ENCODE measurements around the gene ZNF135.
A peak's percentile ranks its signal among the peaks of the same experiment; 100 is the strongest.

The ZNF135 gene

DNA sequence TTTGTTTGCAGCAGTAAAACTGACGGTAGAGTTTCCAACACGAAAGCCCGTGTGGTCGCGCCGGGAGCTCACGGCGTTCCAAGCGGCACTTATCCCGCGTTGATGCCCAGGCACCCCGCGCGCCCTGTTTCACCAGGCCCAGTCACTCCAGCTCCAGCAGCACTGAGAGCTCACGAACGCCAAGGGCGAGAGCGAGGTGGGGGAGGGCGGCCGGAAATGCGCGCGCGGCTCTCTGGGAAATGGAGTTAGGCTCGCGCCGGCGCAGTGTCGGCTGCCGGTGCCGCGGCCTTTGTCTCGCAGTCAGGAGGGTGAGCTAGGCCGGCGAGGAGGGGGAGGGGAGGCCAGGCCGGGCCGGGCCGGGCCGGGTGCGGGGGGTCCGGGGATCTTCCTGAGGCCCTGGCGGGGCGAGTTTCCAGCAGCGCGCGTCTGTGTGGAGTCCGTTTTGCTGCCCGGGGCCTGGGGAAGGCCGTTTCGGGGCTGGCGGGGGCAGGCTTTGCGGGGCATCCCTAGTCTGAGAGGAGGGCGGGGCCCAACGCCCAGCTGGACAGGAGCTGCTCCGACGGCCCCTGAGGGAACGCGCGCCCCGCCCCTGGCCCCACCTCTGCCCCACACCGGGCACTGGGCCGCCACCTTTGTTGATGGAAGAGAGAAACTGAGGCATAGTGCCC lies at the start of gene ZNF135:
TSS of gene ZNF135 (plus strand) at position 280 of the 668 bp plus-strand sequence. CDS start 721 bp downstream, outside the sequence.
- DNase-seq (ENCODE audit: low read depth), result peak; percentile 38

DNA sequence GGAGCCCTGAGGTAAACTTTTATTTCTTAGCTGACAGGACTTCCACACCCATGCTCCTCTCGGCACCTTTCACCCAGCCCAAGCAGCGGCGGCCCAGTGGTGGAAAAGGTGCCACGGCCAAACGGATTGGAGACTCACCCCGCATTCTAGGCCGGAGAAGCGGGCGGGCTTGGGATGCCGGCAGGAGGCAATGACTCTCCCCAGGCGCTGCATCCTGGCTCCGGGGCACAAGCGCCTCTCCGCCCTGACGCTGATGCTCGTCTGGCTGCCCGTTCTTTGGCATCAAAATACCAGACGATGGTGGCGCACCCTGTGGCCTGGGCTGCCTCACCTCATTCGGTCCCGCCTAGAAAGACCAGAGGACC lies 49.8 kb upstream of the ZNF135 start:
- DNase-seq (ENCODE audit: low read depth), result no peak

DNA sequence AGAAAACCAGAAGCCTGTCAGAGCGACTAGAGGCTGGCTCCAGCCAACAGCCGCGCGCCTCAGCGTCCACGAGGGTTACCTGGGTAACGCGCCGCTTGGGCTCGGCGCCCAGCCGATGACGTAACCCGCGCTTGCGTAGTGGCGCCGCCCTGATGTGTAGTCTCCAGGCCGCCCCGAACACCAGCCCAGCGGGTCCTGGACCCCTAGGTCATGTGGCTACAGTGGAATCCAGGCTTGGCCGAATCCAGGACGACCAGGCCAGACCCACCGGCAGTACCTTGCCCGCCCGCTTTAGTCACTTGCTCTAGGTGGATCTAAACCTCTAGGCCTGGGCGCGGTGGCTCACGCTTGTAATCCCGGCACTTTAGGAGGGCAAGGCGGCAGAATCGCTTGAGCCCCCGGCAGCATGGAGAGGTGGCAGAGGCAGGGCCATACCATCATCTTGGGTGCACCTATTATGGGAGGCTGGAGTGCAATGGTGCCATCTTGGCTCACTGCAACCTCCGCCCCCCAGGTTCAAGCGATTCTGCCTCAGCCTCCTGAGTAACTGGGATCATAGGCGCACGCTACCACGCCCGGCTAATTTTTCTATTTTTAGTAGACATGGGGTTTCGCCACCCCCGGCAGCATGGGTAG lies 49.3 kb upstream of the ZNF135 start:
- no peak for DNase-seq (ENCODE audit: low read depth)

DNA sequence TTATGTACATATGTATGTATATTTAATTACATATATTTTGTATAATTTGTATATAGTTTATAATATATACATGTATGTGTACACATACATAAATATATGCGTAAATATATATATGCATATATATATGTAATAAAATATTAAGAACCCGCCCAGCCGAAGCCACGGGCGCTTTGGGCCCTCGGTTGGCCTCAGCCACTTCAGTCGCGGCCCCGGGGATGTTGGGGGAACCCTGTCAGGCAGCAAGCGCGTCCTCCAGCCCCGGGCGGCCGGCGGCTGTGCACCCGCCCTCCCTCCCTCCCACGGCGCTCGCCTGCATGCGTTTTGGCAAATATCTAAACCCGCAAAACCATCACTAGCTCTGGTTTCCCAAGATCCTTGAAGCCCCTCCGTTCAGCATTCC lies 48.6 kb upstream of the ZNF135 start:
- no peak for DNase-seq (ENCODE audit: low read depth)

DNA sequence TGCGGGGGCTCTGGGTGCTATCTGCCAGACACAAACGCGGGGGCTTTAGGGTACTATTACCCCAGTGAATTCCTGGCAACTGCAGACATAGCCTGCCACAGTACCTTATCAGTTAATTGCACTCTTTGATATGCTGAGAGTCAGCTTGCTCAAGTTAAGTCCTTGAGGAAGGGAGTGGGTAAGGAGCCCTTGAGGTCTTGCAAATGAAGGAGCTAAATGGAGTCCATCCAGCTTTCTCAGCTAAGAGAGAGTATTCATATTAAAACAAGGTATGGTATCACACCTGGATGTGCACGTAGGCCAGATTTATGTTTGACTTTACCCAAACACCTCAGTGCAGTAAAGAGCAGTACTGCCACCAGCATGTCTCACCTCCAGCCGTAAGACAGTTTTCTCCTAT lies 44.9 kb upstream of the ZNF135 start:
- DNase-seq (ENCODE audit: low read depth), result no peak

DNA sequence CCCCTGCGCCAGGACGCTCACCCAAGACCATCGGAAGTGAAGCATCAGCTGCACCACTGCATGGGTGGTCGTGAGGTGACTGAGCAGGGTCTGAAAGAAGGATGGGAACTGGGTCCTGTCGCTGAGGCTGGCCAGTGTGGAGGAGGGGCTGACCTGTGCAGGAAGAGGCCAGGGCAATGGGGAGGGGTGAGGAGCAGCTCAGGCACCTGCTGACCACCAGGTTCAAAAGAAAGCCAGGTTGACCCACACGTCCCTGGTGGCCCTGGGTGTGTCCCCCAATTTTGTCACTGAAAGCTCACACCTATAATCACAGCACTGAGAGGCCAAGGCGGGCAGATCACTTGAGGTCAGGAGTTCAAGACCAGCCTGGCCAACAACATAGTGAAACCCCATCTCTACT lies 39.0 kb upstream of the ZNF135 start:
- no peak for DNase-seq (ENCODE audit: low read depth)

DNA sequence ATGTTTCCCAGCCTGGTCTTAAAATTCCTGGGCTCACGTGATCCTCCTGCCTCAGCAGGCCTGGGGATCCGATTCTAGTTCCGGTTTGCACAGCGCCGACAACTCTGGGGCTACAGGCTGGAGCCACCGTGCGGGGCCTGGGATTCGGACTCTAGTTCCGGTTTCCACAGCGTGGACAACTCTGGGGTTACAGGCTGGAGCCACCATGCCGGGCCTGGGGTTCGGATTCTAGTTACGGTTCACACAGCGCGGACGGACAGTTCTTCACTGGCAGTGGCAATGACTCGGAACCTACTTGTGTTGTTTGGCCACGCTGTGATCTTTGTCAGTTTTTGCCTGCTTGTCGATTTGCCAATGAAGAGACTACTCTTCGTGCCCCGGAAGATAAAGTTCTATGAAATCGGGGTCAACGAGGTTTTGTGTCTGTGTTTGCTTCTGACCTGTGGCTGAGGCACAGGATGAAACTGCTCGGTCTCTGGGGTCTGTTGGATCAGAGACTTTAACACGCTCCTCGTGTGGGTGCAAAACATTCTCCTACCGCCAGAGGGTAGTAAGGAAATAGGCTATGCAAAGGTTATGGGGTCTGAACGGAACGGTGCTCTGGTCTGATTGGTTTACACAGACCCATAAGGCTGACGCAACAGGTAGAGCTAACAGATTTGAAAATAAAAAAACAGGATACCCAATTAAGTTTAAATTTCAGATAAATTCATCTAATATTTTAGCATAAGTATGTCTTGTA lies 37.4 kb upstream of the ZNF135 start:
- DNase-seq (ENCODE audit: low read depth), result no peak

DNA sequence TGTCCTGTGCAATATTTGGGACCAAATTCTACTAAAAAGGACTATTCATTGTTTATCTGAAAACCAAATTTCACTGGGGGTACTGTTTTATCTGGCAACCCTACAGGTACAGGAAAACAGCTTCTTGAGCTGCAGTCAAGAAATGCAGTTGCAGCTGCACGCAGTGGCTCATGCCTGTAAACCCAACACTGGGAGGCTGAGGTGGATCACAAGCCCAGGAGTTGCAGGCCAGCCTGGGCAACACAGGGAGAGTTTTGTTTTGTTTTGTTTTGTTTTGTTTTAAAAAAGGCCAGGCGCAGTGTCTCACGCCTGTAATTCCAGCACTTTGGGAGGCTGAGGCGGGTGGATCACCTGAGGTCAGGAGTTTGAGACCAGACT lies 36.8 kb upstream of the ZNF135 start:
- no peak for DNase-seq (ENCODE audit: low read depth)

DNA sequence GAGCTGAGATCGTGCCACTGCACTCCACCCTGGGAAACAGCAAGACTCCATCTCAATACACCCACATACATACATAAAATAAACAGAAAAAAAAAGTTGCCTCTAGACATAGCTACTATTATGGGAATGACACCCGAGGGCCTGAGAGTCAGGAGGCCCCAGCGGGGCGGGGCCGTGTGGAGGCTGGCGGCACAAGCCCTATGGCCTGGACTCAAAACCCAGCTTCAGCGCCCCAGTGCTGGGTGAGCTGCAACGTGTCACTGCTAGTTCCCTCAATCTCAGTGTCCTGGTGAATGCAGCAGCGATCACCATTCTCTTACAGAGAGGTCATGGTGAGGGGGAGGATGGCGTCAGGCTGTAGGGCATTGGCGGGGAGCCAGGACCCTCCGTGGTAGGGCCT lies 34.4 kb upstream of the ZNF135 start:
- DNase-seq (ENCODE audit: low read depth), result no peak

DNA sequence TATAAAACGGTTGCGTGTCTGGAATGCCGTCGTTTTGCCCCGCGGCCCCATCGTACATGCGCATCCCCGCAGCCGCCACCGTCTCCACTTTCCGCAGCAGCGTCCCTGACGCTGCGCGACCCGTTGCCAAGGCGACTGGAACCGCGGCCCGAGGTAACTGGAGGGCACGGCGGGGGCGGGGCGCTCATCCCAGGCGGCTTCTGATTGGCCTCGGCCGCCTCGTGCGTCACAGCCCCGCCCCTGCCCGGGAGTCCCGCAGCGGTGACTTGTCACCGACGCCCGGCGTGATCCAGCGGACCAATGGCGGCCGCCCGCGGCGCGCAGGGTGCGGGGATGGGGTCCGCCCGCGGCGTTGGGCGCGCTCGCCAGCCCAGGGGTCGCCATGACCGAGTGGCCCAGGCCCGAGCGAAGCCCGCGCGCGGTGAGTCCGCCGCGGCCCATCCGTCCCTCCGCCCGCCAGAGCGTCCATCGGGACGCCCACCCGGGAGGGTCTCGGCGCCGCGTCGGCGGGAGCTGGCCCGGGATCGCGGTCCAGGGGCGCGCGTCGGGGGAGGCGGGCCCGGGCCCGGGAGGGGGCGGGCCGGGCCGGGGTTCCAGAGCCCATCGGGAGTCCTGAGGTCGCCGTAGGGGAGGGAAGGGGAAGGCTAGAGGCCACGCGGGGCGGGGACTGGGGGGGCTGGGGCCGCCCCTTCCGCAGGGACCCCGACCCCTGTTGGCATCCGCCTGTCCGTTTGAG lies 25.2 kb upstream of the ZNF135 start, which contains the start of gene ZSCAN1:
TSS of gene ZSCAN1 (plus strand) at position 285 of the 736 bp plus-strand sequence. CDS start 3,812 bp downstream, outside the sequence.
- DNase-seq (ENCODE audit: low read depth), result no peak

DNA sequence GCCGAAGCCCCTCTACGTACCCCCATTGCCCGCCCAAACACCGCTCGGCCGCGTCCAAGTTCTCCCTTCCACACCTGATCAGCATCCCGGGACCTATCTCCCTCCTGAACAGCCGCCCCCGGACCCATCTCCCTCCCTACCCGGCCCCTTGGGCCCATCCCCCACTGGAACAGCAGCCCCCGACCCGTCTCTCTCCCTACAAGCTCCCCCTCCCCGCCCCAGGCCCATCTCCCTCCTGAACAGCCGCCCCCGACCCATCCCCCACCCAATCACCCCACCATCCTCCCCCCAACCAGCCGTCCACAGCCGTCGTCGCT lies 24.6 kb upstream of the ZNF135 start:
- no peak for DNase-seq (ENCODE audit: low read depth)

DNA sequence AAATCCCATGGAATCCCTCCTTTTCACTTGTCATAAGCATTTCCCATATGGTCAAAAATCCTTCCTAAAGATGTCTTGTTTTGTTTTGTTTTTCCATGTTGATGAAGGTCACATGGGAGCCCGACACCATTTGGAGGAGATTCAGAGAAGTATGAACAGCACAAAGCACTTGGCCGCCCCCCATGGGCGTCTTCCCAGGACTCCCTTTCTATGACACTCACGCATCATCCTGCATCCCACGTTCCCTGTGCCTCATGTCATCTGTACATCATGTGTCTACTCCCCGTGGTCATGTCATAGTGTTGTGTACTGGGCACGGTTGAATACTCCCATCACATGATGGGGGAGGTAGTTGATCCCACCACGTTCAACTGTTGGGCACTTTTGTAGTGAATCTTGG lies 23.2 kb upstream of the ZNF135 start:
- DNase-seq (ENCODE audit: low read depth), result no peak

DNA sequence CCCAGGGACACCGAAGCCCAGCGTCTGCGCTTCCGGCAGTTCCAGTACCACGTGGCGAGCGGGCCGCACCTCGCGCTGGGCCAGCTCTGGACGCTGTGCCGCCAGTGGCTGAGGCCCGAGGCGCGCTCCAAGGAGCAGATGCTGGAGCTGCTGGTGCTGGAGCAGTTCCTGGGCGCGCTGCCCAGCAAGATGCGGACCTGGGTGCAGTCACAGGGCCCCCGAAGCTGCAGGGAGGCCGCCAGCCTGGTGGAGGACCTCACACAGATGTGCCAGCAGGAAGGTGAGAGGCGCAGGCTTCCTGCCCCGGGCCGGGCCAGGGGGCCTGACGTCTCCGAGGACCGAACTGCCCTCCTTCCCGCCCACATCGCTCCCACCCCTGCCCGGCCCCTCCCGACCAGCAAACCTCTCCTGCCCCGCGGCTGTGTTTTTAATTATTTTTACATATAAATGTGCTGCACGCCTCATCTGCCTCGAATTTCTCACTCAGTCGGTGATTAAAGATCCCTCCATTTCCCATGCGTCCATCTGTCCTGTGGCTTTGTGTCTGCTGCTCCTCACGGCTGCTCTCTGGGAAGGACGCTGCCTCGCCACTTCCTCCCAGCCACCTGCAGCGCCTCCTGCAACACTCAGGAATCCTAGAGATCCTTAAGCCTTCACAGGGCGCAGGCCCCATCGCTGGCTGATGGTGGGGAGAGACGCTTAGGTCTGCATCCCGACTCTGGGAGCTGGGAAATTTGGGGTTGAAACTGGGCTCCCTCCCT lies 21.0 kb upstream of the ZNF135 start:
- no peak for DNase-seq (ENCODE audit: low read depth)

DNA sequence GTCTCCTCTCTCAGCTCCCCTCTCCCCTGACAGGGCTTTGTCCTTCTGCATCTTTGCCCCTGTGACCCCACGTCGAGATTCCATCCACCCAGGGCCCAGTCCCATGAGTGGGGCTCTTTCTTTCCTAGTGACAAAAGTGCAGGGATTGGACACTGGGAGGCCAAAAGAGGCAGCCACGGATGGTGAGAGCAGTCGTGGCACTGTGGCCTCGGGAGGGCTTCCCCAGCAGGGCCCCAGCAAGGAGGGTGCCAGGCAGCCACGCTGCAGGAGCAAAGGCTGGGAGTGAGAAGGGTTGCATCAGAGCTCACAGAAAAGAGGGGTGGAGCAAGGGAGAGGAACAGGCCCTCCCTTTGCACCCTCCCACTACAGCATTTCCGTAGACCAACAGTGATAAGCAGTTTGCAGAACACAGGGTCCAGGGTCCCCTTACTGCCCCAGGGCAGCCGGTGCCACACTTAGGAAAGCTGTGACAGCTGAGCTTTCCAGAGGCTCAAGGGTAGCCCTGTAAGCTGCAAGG lies 20.3 kb upstream of the ZNF135 start:
- DNase-seq (ENCODE audit: low read depth), result no peak

DNA sequence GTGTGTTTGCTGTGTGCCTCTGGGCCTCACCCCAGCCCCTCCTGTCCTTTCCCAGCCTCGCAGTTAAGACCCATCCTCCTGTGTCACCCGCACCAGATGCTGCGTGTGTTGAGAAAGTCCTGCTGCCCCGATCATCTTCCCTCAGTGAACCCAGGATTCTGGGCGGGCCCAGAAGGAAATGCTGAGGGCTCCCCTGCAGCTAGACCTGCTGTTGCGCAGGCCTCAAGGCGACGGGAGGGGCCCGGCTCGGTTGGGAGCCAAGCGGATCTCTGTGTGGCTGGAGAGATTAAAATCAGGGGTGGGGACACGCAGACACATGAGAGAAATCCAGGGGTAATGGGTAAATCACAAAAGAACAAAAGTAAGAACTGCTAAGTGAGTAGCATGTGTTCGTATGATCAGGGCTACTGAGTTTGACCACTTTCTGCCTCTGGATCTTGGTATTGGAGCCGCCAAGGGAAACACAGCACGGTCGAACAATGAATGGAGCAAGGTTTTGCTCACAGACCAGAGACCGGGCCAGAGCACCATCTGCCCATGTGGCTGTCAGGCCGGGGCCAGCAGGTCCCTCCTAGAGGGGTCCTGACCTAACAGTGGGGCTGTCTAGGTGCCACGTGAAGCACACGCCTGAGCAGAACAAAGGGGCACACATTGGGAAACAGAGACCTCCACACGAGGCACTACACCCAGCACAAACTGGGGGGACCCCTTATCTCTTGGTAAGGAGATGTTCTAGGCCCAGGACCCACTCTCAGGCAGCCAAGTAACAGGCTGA lies 18.1 kb upstream of the ZNF135 start:
- no peak for DNase-seq (ENCODE audit: low read depth)

DNA sequence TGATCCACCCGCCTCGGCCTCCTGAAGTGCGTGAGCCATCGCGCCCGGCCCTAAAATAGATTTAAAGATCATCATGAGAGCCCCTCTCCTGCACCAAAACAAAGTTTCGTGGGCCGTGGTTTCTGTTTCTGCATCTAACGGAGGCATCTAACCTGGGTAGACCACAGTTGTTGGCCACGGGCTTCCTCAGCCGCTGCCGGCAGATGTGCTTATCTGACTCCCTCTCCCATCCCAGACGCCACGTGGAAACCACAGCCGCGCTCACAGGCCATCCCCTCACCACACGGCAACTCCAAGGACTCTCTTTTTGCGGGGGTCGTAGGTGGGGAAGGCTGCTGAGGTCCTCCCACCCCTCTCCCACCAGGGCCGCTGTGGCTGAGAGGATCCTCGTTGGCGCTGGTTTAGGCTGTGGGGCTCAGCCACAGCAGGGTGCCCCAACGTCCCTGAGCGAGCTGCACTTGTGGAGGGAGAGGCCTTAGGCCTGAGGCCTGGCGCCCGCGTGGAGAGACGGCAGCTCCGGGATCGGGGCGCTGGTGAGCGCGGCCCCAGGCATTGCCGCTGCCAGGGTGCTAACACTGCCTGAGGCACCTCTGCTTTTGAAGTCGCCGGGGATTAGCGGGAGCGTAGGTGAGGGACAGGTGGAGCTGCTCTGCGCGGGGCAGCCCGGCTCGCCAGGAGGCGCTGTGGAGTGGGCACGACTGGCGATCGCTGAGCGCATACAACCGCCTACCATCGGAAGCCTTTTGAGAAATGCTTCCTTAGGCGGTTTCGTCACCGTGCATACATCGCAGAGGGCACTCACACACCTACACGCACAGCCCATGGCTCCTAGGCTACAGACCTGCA lies 16.4 kb upstream of the ZNF135 start:
- DNase-seq (ENCODE audit: low read depth), result no peak

DNA sequence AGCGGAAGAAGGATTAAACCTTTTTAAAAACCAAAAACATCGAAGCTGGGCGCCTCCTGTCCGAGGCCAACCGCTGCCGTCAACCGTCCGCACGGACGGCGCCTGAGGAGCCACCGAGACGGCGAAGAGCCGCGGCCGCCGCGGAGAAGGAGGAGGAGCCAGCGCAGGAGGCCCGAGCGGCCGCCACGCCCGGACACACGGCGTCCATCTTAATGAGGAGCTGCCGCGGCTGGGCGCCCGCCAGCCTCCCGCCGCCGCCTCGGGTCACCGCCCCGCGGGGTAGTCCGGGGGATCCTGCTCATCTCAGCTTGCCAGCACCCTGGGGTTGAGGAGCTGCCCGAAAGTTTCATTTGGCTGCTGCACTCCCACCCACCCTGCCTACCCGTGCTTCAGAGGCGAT lies 14.7 kb upstream of the ZNF135 start:
- DNase-seq (ENCODE audit: low read depth), result no peak

DNA sequence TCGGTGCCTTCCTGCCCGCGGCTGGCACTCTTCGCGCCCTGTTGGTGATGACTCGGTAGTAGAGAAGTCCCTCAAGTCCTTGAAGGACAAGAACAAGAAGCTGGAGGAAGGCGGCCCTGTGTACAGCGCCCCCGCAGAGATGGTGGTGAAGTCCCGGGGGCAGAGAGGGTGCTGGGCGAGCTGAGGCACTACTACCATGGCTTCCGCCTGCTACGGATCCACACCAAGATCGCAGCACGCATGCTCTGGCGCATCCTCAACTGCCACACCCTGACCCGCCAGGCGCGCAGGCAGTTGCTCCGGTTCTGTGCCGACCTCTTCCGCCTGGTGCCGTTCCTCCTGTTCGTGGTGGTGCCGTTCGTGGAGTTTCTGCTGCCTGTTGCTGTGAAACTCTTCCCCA lies 14.2 kb upstream of the ZNF135 start:
- no peak for DNase-seq (ENCODE audit: low read depth)

DNA sequence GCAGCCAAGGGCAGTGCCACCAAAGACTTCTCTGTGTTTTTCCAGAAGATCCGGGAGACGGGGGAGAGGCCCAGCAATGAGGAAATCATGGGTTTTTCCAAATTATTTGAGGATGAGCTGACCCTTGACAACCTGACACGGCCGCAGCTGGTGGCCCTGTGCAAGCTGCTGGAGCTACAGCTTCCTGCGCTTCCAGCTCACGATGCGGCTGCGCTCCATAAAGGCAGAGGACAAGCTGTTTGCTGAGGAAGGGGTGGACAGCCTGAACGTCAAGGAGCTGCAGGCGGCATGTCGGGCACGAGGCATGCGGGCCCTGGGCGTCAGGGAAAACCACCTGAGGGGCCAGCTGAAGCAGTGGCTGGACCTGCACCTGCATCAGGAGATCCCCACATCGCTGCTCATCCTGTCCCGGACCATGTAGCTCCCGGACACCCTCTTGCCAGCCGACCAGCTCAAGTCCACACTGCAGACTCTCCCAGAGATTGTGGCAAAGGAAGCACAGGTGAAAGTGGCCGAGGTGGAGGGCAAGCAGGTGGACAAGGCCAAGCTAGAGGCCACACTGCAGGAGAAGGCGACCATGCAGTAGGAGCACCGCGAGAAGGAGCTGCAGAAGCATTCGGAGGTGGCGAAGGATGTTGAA lies 13.6 kb upstream of the ZNF135 start:
- DNase-seq (ENCODE audit: low read depth), result no peak

DNA sequence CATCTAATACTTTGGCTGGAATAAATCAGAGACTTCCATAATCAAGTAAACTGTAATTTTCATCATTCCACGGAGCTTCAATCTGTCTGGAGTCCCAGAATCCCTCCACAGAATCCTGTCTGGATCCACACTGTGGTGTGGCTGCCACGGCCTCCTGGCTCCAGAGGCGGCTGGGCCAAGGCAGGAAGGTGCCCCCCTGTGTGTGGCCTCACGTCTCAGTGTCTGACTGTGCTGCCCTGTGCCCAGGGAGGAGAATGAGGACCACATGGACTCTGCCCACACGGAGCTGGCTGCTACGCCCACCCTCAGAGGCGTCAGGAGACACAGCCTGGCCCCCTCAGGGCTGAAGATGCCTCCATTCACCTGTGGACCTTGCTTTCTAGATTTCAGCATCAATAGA lies 12.2 kb upstream of the ZNF135 start:
- no peak for DNase-seq (ENCODE audit: low read depth)
